CD4-positive, CD25-positive, alpha-beta regulatory T cell (primary cell): Measurements from ENCODE around the gene MFSD12. TPM values are rescaled to one million over a fixed set of nuclear protein-coding genes. Genes with fewer than 3 reads are reported as not detected.

Experiments used
- ATAC-seq, 2 donors: fragments of 150-1000 bp; cut with Tn5 transposase; one replicate each; pipeline ENCODE4 v1.10.0; 2021; ENCODE audit warnings: low read depth in 2 of 2, moderate number of reproducible peaks in 2 of 2, moderate library complexity in 1 of 2
- DNase-seq, 3 donors: peaks; one replicate each; pipeline versions ENCODE4 v3.0.0 to v3.0.0-alpha.2; 2012 to 2022; ENCODE audit warnings: mixed read lengths in 1 of 3
- H3K27ac ChIP-seq: one replicate; pipeline ENCODE4 v1.7.0; 2013; ENCODE audit warnings: mild to moderate bottlenecking, low read length; ENCODE audit not compliant: insufficient read depth, poor library complexity, severe bottlenecking
- H3K27me3 ChIP-seq: one replicate; pipeline ENCODE4 v1.7.0; 2013; ENCODE audit warnings: low read length; ENCODE audit not compliant: control insufficient read depth, insufficient read depth
- H3K36me3 ChIP-seq: one replicate; pipeline ENCODE4 v1.7.0; 2013; ENCODE audit warnings: mild to moderate bottlenecking, low read length, moderate library complexity; ENCODE audit not compliant: control insufficient read depth, insufficient read depth
- H3K4me1 ChIP-seq: 2 replicates; pipeline ENCODE4 v1.7.0; 2013; ENCODE audit warnings: mild to moderate bottlenecking, low read length; ENCODE audit not compliant: insufficient read depth, control insufficient read depth, poor library complexity, severe bottlenecking
- H3K4me3 ChIP-seq: one replicate; pipeline ENCODE4 v1.7.0; 2013; ENCODE audit warnings: low read depth, mild to moderate bottlenecking, low read length, moderate library complexity
- H3K9me3 ChIP-seq, 2 experiments: 1 replicate in 1 of 2; 2 replicates in 1 of 2; pipeline ENCODE4 v1.7.0; 2013; ENCODE audit warnings: low read length in 2 of 2, mild to moderate bottlenecking in 1 of 2, moderate library complexity in 1 of 2; ENCODE audit not compliant: control insufficient read depth in 2 of 2
- H3K27ac Mint-ChIP-seq, 3 donors: one replicate each; pipeline ENCODE4 v1.8.0; 2020 to 2022; ENCODE audit warnings: mild to moderate bottlenecking in 3 of 3, mixed read lengths in 3 of 3, moderate library complexity in 2 of 3
- H3K27me3 Mint-ChIP-seq: one replicate; pipeline ENCODE4 v1.8.0; 2022; ENCODE audit warnings: mild to moderate bottlenecking, mixed read lengths
- H3K36me3 Mint-ChIP-seq: one replicate; pipeline ENCODE4 v1.8.0; 2020; ENCODE audit warnings: mixed read lengths
- H3K4me1 Mint-ChIP-seq, 4 donors: one replicate each; pipeline ENCODE4 v1.8.0; 2020 to 2022; ENCODE audit warnings: mixed read lengths in 4 of 4, mild to moderate bottlenecking in 1 of 4
- H3K4me3 Mint-ChIP-seq, 4 donors: one replicate each; pipeline ENCODE4 v1.8.0; 2020 to 2022; ENCODE audit warnings: mild to moderate bottlenecking in 4 of 4, mixed read lengths in 4 of 4, moderate library complexity in 3 of 4
- H3K9me3 Mint-ChIP-seq, 7 donors: one replicate each; pipeline ENCODE4 v1.8.0; 2020 to 2022; ENCODE audit warnings: mixed read lengths in 7 of 7, mild to moderate bottlenecking in 3 of 7, moderate library complexity in 2 of 7
- polyA plus RNA-seq, 4 donors: library from polyadenylated mRNA; unstranded; fragments of 300-500 nt; fragmentation: Illumina TruSeq; gene quantifications; one replicate each; pipeline ENCODE4 v1.2.3, GENCODE V29; 2021
- total RNA-seq: library from RNA; stranded (reverse); gene quantifications from one replicate; pipeline ENCODE4 v1.2.3, GENCODE V29; 2022

MFSD12 gene
- total and polyA plus RNA-seq, 5 donors from 2014 or later, result 28.5 to 63.8 (median 36.2) TPM

DNA sequence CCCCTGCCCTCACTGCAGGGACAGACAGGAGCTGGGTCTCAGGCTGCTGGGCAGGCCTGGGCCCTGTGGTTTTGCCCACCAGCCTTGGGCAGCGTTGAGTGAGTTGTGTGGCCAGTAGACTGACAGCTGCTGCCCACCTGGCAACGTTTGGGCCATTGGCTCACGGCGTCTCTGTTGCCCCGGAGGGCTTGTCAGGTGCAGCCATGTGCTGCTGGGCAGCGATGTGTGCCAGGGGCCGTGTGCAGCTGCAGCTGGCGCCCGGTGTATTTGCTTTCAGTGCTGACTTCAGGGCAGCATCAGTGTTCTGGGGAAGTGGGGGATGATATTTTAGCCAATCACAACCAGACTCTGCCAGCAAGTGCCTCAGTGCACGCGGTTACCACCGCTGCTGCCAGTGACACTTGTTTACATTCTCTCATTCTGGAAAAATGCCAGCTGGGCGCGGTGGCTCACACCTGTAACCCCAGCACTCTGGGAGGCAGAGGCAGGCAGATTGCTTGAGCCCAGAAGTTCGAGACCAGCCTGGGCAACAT, 40.6 kb downstream of the MFSD12 start:
- H3K27ac Mint-ChIP-seq, result peak overlapping the region; percentile 31 to 63 (median 38)
- Histone ChIP-seq H3K27ac (peak overlapping the region; percentile 14), H3K4me1 (peaks cover 23% of the 10 kb centered on the region), H3K27me3 (no peaks in the 10 kb centered on the region), H3K4me3 (no peak overlapping the region), H3K9me3 (no peaks in the 10 kb centered on the region), H3K36me3 (peaks cover 12% of the 10 kb centered on the region)
- no peaks in the 10 kb centered on the region for H3K9me3 Mint-ChIP-seq
- H3K27me3 Mint-ChIP-seq, result no peaks in the 10 kb centered on the region
- H3K36me3 Mint-ChIP-seq, result peaks cover 4% of the 10 kb centered on the region
- H3K4me3 Mint-ChIP-seq, result peak overlapping the region in 2 of 4 donors; percentile 47 to 48
- ATAC-seq, result peak in 1 of 2 donors; percentile 62
- peak in 2 of 3 donors; percentile 45 to 52 for DNase-seq
- H3K4me1 Mint-ChIP-seq, result peaks cover 0 to 56% (median 17%) of the 10 kb centered on the region in 4 donors

DNA sequence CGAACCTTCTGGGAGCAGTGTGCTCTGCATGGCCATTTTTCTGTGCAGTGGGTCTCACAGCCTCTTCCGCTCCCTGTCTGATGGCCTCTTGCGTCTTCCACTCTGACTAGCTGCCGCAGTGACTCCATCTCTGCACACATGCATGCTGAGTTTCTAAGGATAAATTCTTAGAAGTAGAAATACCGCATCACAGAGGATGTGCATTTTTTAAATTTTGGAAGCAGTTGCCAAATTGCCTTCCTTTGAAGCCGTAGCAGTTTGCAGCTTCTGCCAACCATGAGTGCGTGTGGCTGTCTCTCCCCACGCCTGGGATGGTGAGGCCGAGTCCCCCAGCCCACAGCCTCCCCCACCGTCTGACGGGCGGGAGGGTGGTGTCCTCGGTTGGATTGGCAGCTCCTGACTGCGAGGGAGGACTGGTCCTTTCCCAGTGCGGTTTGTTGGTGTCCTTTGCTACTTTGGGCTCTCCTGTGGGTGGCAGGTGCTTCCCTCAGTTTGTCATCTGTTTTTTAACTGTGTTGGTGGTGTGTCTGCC, 41.4 kb downstream of the MFSD12 start:
- H3K36me3 ChIP-seq, result peaks cover 9% of the 10 kb centered on the region
- Mint-ChIP-seq H3K4me3 (peak overlapping the region in 1 of 4 donors; percentile 65), H3K4me1 (peaks cover 0 to 60% (median 17%) of the 10 kb centered on the region in 4 donors), H3K36me3 (peaks cover 2% of the 10 kb centered on the region), H3K27ac (no peak overlapping the region), H3K27me3 (no peaks in the 10 kb centered on the region), H3K9me3 (no peaks in the 10 kb centered on the region)
- H3K27me3 ChIP-seq, result no peaks in the 10 kb centered on the region
- no peaks in the 10 kb centered on the region for H3K9me3 ChIP-seq
- peaks cover 23% of the 10 kb centered on the region for H3K4me1 ChIP-seq
- H3K27ac ChIP-seq, result no peak overlapping the region
- H3K4me3 ChIP-seq, result no peak overlapping the region
- DNase-seq (no peak), ATAC-seq (no peak)

DNA sequence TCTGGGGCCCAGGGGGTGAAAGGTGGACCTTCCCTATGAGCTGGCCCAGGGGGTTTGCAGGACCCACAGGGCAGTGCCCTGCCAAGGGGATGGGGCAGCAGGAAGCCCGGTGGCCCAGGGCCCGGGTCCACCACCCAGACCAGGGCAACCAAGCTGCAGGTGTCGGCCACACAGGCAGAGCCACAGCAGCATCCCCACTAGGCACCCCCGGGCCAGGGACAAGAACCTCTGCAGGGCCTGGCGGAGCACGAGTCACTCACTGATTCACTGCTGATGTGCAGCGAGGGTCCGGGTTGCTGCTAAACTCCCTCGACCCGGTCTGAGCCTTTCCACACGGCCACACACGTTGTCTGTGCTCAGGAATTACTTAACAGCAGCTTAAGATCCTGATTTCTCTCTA, 42.5 kb downstream of the MFSD12 start:
- H3K4me1 Mint-ChIP-seq, result peaks cover 0 to 64% (median 22%) of the 10 kb centered on the region in 4 donors

DNA sequence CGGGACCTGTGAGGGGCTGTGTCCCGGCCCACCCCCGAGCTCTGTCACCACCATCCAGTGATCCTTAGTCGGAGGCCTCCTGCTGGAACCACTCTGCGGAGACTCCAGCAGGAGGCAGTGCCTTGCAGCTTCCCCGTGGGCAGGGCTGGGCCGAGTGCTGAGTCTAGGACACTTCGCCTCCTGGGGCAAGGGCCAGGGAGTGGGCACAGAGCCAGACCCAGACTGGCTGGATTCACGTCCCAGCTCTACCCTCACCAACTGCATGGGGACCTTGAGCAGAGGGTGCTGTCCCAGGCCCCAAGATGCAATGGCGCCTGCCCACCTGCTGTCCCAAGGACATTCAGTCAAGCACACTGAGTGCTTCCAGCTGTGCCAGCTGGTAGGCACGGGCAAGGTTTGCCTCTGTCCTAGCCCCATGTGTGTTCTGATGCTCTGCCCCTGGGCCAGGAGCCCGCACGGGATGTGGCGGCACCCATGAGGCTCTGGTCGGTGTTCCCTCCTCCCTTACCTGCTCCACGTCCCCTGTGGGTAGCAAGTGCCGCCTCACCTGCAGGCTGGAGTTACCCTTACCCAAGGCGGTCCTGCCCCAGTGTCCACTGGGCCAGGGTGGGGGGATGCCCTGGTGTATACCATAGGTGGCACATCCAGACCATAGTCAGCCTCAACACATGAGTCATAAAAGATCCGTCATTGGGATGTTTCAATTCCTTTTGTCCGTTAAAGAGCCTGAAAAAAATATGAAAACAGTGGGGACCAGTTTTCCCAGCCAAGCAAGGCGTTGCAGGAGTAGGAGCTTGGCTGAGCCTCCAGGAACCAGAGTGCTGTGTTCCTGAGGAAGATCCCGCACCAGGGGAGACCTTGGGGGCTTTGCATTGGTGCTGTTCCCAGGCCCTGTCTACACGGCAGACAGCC, 43.9 kb downstream of the MFSD12 start:
- peaks cover 0 to 1% (median 0%) of the 10 kb centered on the region in 7 donors for H3K9me3 Mint-ChIP-seq
- H3K27ac Mint-ChIP-seq, result peak overlapping the region in 1 of 3 donors; percentile 25
- peak overlapping the region in 1 of 4 donors; percentile 41 for H3K4me3 Mint-ChIP-seq

More for the DNA sequence above, 42.5 kb downstream of the MFSD12 start:
- DNase-seq (no peak), ATAC-seq (no peak)
- Histone ChIP-seq H3K27ac (no peak overlapping the region), H3K4me3 (no peak overlapping the region), H3K36me3 (peaks cover 9% of the 10 kb centered on the region), H3K9me3 (no peaks in the 10 kb centered on the region), H3K4me1 (peaks cover 23% of the 10 kb centered on the region), H3K27me3 (no peaks in the 10 kb centered on the region)
- Mint-ChIP-seq H3K27me3 (no peaks in the 10 kb centered on the region), H3K36me3 (no peaks in the 10 kb centered on the region), H3K4me3 (peak overlapping the region in 1 of 4 donors; percentile 64), H3K27ac (no peak overlapping the region), H3K9me3 (no peaks in the 10 kb centered on the region)

DNA sequence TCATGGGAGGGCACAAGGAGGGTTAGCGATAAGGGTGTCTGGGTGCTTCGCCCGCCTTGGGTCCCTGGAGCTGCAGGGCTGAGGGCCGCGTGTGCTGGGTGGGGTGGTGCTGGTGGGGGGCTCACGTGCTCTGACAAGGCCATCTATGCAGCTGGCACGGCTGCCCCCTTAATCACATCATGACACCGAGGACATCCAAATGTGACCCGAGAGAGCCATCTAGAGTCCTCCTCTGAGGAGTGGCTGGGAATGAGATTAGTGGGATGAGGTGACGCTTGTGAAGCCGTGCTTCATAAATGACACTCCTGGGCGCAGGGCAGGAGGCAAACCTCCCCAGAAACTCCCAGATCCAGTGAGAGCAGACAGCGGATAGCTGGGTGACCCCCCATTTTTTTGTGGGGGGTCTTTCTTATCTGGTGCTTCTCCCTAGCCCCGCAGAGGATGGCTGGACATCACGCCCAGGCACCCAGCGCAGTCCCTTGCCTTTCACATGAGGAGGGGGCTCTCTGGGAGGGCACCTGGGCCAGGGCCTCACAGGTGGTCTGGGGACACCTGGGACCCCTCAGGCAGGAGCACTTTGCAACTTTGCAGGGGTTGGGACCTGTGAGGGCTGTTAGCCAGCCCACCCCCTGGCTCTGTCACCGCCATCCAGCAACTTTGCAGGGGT, 44.7 kb downstream of the MFSD12 start:
- peaks cover 7% of the 10 kb centered on the region for H3K36me3 ChIP-seq
- Mint-ChIP-seq H3K4me3 (peak overlapping the region in 1 of 4 donors; percentile 41), H3K9me3 (peaks cover 0 to 1% (median 0%) of the 10 kb centered on the region in 7 donors), H3K27me3 (no peaks in the 10 kb centered on the region), H3K27ac (no peak overlapping the region), H3K36me3 (no peaks in the 10 kb centered on the region), H3K4me1 (peaks cover 0 to 73% (median 30%) of the 10 kb centered on the region in 4 donors)
- DNase-seq (no peak), ATAC-seq (no peak)
- no peak overlapping the region for H3K4me3 ChIP-seq
- H3K9me3 ChIP-seq, result no peaks in the 10 kb centered on the region
- H3K27me3 ChIP-seq, result no peaks in the 10 kb centered on the region
- no peak overlapping the region for H3K27ac ChIP-seq
- H3K4me1 ChIP-seq, result peaks cover 37% of the 10 kb centered on the region

More for the DNA sequence above, 43.9 kb downstream of the MFSD12 start:
- no peaks in the 10 kb centered on the region for H3K27me3 Mint-ChIP-seq
- ATAC-seq, result no peak
- Histone ChIP-seq H3K4me3 (no peak overlapping the region), H3K27ac (no peak overlapping the region), H3K36me3 (peaks cover 7% of the 10 kb centered on the region), H3K4me1 (peaks cover 31% of the 10 kb centered on the region), H3K9me3 (no peaks in the 10 kb centered on the region), H3K27me3 (no peaks in the 10 kb centered on the region)
- DNase-seq, result no peak
- no peaks in the 10 kb centered on the region for H3K36me3 Mint-ChIP-seq
- peaks cover 0 to 76% (median 30%) of the 10 kb centered on the region in 4 donors for H3K4me1 Mint-ChIP-seq

DNA sequence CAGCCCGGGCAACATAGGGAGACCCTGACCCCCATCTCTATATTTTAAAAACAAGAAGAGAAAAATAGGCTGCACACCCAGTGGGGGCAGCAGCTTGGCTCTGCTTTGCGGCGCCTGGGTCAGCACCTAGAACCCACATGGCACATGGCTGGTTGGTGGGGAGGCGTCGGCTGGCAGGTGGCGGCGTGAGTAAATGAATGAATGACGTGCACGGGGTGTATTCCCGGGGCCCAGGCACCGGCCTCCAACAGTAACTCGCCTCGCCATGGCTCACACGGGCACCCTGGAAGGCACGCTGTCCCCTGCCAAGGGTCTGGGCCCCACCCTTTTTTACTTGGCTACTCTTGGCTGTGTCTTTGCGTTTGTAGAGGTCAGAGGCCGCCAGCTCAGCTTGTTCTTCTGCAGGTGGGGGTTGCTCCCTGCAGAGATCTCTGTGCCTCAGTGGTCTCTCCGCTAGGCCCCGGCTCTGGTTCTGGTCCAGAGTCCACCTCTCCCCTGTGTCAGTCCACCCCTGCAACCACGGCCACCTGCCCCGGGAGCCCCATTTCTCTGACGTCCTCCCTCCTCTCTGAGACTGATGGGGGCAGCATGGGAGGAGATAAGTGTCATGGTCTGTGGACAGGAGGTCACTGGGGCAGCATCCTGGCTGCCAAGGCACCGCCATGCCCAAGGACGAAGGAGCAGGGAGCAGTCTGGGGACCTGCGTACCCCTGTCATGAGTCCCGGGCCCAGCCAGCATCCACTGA, 45.7 kb downstream of the MFSD12 start:
- peak overlapping the region in 1 of 4 donors; percentile 67 for H3K4me3 Mint-ChIP-seq
- no peak for ATAC-seq

DNA sequence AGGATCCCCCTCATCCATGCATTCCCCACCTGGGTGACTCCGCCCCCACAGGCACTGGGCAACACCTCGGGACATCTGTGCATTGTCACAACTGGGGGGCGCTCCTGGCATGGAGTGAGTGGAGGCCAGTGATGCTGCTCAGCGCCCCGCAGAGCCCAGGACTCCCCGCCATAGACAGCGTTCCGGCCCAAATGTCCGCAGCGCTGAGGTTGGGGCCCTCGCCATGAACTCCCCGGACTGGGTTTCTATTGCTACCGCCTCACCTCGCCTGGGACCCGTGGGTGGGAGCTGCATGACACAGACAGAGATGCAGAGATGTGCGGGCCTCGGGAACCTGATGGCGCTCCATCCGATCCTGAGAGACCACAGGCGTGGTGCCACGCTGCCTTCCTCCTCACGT, 46.7 kb downstream of the MFSD12 start:
- Mint-ChIP-seq H3K36me3 (no peaks in the 10 kb centered on the region), H3K4me1 (peaks cover 3 to 69% (median 35%) of the 10 kb centered on the region in 4 donors), H3K9me3 (peaks cover 0 to 1% (median 0%) of the 10 kb centered on the region in 7 donors), H3K27me3 (no peaks in the 10 kb centered on the region), H3K27ac (no peak overlapping the region), H3K4me3 (peak overlapping the region in 2 of 4 donors; percentile 32 to 88)
- no peak overlapping the region for H3K4me3 ChIP-seq
- no peak for ATAC-seq
- H3K4me1 ChIP-seq, result peaks cover 32% of the 10 kb centered on the region
- no peak for DNase-seq
- H3K36me3 ChIP-seq, result peaks cover 7% of the 10 kb centered on the region
- no peaks in the 10 kb centered on the region for H3K9me3 ChIP-seq
- H3K27ac ChIP-seq, result no peak overlapping the region
- H3K27me3 ChIP-seq, result no peaks in the 10 kb centered on the region

More for the DNA sequence above, 45.7 kb downstream of the MFSD12 start:
- Histone ChIP-seq H3K27ac (no peak overlapping the region), H3K4me1 (peaks cover 41% of the 10 kb centered on the region), H3K27me3 (no peaks in the 10 kb centered on the region), H3K36me3 (peaks cover 7% of the 10 kb centered on the region), H3K9me3 (no peaks in the 10 kb centered on the region), H3K4me3 (no peak overlapping the region)
- DNase-seq, result no peak
- Mint-ChIP-seq H3K4me1 (peaks cover 0 to 76% (median 34%) of the 10 kb centered on the region in 4 donors), H3K36me3 (no peaks in the 10 kb centered on the region), H3K27ac (no peak overlapping the region), H3K27me3 (no peaks in the 10 kb centered on the region), H3K9me3 (peaks cover 0 to 1% (median 0%) of the 10 kb centered on the region in 7 donors)
